Tibial nerve (tissue), 4 donors: ENCODE data around the gene AFMID.

ENCODE experiments used
- EP300 ChIP-seq, 2 donors: sonication (generic); formaldehyde crosslinking; IDR thresholded peaks; one replicate each; pipeline ENCODE4 v1.6.1; 2017; ENCODE audit warnings: antibody characterized with exemption in 2 of 2, mild to moderate bottlenecking in 1 of 2
- POLR2A ChIP-seq, 2 donors: fragments of 450-650 bp; IDR thresholded peaks; one replicate each; pipeline ENCODE4 v1.6.1; 2017; ENCODE audit warnings: antibody characterized with exemption in 2 of 2, mild to moderate bottlenecking in 2 of 2, moderate library complexity in 2 of 2
- TF ChIP-seq, protein P1 (sequence below), 5 experiments: fragments of 200-600 bp in 3 of 5; fragments of 450-650 bp in 2 of 5; sonication (generic) in 3 of 5; IDR thresholded peaks; one replicate each; pipeline ENCODE4 v1.5.1; 2016 to 2019; ENCODE audit warnings: antibody characterized with exemption in 5 of 5, mild to moderate bottlenecking in 3 of 5, moderate library complexity in 2 of 5

DNA sequence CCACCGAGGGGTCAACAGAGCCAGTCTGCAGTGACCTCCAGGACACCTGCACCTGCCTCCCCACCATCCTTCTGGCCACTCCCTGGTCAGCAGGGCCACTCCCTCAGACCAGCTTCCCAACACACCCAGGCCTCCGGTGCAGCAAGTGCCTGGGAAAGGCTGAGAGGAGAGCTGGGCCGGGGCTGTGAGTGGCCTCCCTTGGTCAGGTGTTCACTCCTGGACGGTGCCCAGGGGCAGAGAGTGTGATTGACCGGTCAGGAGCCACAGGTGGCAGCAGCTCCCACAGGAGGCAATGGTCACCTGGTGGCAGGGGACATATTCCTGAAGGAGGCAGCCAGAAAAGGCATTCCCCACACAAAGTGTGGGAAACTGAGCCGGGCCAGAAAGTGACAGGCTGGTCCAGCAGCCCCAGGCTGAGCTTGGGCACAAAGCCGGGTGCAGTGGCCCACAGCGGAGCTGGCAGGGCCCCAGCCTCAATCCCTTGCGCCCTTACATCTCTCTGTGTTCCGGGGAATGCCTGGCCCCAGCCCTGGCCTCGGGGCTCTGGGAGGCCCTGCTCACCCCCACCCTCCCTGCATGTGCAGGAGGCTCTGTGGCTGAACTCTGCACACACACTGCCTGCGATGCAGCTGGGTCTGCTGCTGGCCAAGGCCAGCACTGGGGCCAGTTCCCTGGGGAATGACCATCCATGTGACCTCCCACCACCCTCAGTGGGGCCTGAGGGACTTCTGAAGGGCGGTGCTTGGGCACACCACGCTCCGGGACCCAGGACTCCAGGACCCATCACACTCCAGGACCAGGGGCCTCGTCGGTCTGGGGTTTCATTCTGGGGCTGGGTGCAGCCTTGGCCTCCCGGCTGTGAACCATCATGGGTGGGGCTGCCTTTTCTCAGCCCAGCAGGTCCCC is 42.2 kb upstream of the AFMID start:
- TF ChIP-seq, protein P1, sequence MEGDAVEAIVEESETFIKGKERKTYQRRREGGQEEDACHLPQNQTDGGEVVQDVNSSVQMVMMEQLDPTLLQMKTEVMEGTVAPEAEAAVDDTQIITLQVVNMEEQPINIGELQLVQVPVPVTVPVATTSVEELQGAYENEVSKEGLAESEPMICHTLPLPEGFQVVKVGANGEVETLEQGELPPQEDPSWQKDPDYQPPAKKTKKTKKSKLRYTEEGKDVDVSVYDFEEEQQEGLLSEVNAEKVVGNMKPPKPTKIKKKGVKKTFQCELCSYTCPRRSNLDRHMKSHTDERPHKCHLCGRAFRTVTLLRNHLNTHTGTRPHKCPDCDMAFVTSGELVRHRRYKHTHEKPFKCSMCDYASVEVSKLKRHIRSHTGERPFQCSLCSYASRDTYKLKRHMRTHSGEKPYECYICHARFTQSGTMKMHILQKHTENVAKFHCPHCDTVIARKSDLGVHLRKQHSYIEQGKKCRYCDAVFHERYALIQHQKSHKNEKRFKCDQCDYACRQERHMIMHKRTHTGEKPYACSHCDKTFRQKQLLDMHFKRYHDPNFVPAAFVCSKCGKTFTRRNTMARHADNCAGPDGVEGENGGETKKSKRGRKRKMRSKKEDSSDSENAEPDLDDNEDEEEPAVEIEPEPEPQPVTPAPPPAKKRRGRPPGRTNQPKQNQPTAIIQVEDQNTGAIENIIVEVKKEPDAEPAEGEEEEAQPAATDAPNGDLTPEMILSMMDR (IDR thresholded peaks at IDR 0.05): no peak
- TF ChIP-seq EP300 (IDR thresholded peaks at IDR 0.05) (peak in 1 of 2 donors; percentile 35), POLR2A (IDR thresholded peaks at IDR 0.05) (no peak)
